PC-9 (cell line): ENCODE data around the gene AUP1. TPM values are rescaled to one million over a fixed set of nuclear protein-coding genes. Genes with fewer than 3 reads are reported as not detected.
A peak's percentile ranks its signal among the peaks of the same experiment; 100 is the strongest.

Experiments used
- BruUV-seq: library from RNA; stranded (reverse); fragments of 400-500 nt; replicated peaks from 2 replicates; lab custom pipeline; 2021; lab: Mats Ljungman, UMichigan
- CTCF ChIA-PET: fragments of 300-600 bp; sonication (Branson Sonifier 250); formaldehyde crosslinking; loops from one replicate; lab custom pipeline; 2022; ENCODE audit warnings: antibody characterized with exemption; lab: Charles Lee
- POLR2A ChIA-PET: fragments of 300-600 bp; sonication (Branson Sonifier 250); formaldehyde crosslinking; loops from one replicate; lab custom pipeline; 2022; ENCODE audit warnings: antibody characterized with exemption; ENCODE audit not compliant: unreplicated experiment; lab: Charles Lee
- DNase-seq, 2 experiments: peaks; one replicate each; pipeline versions ENCODE4 v3.0.0 to v3.0.0-alpha.2; 2015 to 2022; ENCODE audit warnings: mixed read lengths in 1 of 2
- H2AFZ ChIP-seq: fragments of 200-600 bp; sonication (generic); 2 replicates; pipeline ENCODE4 v1.8.1; 2017; ENCODE audit warnings: antibody characterized with exemption
- H3F3A ChIP-seq: fragments of 200-600 bp; sonication (generic); 2 replicates; pipeline ENCODE4 v1.8.1; 2017; ENCODE audit warnings: antibody characterized with exemption, mild to moderate bottlenecking, low read depth; ENCODE audit not compliant: insufficient read depth
- H3K27ac ChIP-seq: fragments of 200-600 bp; sonication (generic); 2 replicates; pipeline ENCODE4 v1.6.1; 2016; ENCODE audit warnings: mixed run types
- H3K27me3 ChIP-seq: fragments of 200-600 bp; sonication (generic); 2 replicates; pipeline ENCODE4 v1.6.1; 2016; ENCODE audit warnings: low read depth, mixed run types; ENCODE audit not compliant: insufficient read depth
- H3K36me3 ChIP-seq: fragments of 200-600 bp; sonication (generic); 2 replicates; pipeline ENCODE4 v1.6.1; 2016; ENCODE audit warnings: low read depth, mixed run types
- H3K4me1 ChIP-seq: fragments of 200-600 bp; sonication (generic); replicated peaks from 2 replicates; pipeline ENCODE4 v1.6.1; 2016; ENCODE audit warnings: mixed run types; ENCODE audit not compliant: insufficient read depth
- H3K4me2 ChIP-seq: fragments of 200-600 bp; sonication (generic); 2 replicates; pipeline ENCODE4 v1.6.1; 2017; ENCODE audit warnings: mixed run types
- H3K4me3 ChIP-seq: fragments of 200-600 bp; sonication (generic); 2 replicates; pipeline ENCODE4 v1.6.1; 2016; ENCODE audit warnings: mixed run types
- H3K79me2 ChIP-seq: fragments of 200-600 bp; sonication (generic); 2 replicates; pipeline ENCODE4 v1.6.1; 2017; ENCODE audit warnings: low read depth, mixed run types
- H3K9me2 ChIP-seq: fragments of 200-600 bp; sonication (generic); 2 replicates; pipeline ENCODE4 v1.8.1; 2017; ENCODE audit warnings: mild to moderate bottlenecking; ENCODE audit not compliant: insufficient read depth
- H3K9me3 ChIP-seq: fragments of 200-600 bp; sonication (generic); 2 replicates; pipeline ENCODE4 v1.8.1; 2016; ENCODE audit warnings: low read depth; ENCODE audit not compliant: insufficient read depth
- H4K20me1 ChIP-seq: fragments of 200-600 bp; sonication (generic); 2 replicates; pipeline ENCODE4 v1.8.1; 2017; ENCODE audit not compliant: insufficient read depth
- EZH2 ChIP-seq: fragments of 200-600 bp; sonication (generic); IDR thresholded peaks from 2 replicates; pipeline ENCODE4 v1.8.0; 2017; ENCODE audit warnings: antibody characterized with exemption, low read depth
- intact Hi-C: fragments of 100-400 bp; cut with micrococcal nuclease; formaldehyde crosslinking; loops from one replicate; pipeline ENCODE4 v1.10.0; 2022; ENCODE audit not compliant: unreplicated experiment
- total RNA-seq: library from RNA; stranded (reverse); gene quantifications from 2 replicates; pipeline ENCODE4 v1.2.3, GENCODE V29; 2021
- TF ChIP-seq, protein P1 (sequence below): fragments of 200-600 bp; sonication (generic); conservative IDR thresholded peaks from 2 replicates; pipeline ENCODE4 v1.6.1; 2017; ENCODE audit warnings: mixed run types, antibody characterized with exemption, mild to moderate bottlenecking, moderate library complexity

Gene AUP1
- total RNA-seq, 1 experiment from 2014 or later = 84.0 TPM

DNA sequence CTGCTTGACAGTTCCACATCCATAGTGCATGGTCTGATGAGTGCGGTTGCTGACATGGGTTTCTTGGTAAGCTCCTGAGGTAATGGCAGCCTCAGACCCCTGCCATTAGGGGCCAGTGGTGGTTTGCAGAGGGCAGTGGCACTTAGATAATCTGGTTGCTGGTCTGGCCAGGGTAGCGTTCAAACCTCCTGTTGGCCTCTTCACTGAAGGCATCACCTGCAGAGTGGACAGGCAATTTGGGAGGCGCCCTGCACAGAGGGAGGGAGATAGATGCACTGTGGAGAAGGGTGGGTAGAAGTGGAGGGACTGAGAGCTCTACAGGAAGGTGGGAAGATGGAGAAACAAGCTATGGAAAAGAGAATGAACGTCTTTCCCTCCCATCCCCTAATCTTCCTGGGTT lies 4.0 kb upstream of the AUP1 start:
- Histone ChIP-seq H3K36me3 (no peaks in the 10 kb centered on the region), H3K4me1 (peaks cover 9% of the 10 kb centered on the region), H3K4me3 (no peak overlapping the region), H3F3A (peaks cover 9% of the 10 kb centered on the region; the same call in 1 of the 2 replicates), H3K27ac (no peak overlapping the region), H3K79me2 (peaks cover 19% of the 10 kb centered on the region), H2AFZ (no peak overlapping the region), H3K9me3 (no peaks in the 10 kb centered on the region), H4K20me1 (peaks cover 1% of the 10 kb centered on the region; the same call in 1 of the 2 replicates), H3K4me2 (no peak overlapping the region), H3K27me3 (no peaks in the 10 kb centered on the region), H3K9me2 (no peaks in the 10 kb centered on the region)
- ChIA-PET POLR2A (no interaction called here), CTCF (no interaction called here)
- DNase-seq = no peak
- no TSS peak for BruUV-seq
- intact Hi-C loops = loop anchor here (5.0 kb wide), 3 partner anchors 54 to 266 kb away; no protein-coding TSS in a partner anchor
- TF ChIP-seq EZH2 = no peak
- TF ChIP-seq, protein P1, sequence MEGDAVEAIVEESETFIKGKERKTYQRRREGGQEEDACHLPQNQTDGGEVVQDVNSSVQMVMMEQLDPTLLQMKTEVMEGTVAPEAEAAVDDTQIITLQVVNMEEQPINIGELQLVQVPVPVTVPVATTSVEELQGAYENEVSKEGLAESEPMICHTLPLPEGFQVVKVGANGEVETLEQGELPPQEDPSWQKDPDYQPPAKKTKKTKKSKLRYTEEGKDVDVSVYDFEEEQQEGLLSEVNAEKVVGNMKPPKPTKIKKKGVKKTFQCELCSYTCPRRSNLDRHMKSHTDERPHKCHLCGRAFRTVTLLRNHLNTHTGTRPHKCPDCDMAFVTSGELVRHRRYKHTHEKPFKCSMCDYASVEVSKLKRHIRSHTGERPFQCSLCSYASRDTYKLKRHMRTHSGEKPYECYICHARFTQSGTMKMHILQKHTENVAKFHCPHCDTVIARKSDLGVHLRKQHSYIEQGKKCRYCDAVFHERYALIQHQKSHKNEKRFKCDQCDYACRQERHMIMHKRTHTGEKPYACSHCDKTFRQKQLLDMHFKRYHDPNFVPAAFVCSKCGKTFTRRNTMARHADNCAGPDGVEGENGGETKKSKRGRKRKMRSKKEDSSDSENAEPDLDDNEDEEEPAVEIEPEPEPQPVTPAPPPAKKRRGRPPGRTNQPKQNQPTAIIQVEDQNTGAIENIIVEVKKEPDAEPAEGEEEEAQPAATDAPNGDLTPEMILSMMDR = no peak

DNA sequence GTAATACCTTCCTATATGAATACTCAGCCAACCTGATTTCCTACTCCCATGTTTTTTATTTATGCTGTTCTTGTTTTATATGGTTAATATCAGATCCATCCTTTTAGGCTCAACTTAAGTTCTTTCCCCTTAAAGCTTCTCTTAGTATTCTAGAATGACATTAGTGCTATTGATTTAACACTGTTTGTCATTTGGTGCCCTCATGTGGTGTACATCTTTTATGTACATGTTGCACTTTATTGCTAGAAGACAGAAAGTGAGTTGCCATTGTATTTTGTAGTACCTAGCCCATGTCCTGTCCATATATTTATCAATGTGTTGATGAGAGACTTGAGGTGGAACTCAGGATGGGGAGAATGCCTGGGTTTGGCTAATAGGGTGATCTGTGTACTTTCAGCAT lies 2.7 kb upstream of the AUP1 start:
- no peaks in the 10 kb centered on the region for H3K9me3 ChIP-seq
- no peaks in the 10 kb centered on the region for H3K27me3 ChIP-seq
- H3K4me2 ChIP-seq = no peak overlapping the region; the same call in 1 of the 2 replicates
- H3K27ac ChIP-seq = no peak overlapping the region
- intact Hi-C loops = loop anchor here (5.0 kb wide), 3 partner anchors 55 to 265 kb away; no protein-coding TSS in a partner anchor
- ChIA-PET POLR2A (interaction anchor here (0.6 kb wide), 1 partner anchor 51 kb away, joined by 3 read pairs; no protein-coding TSS in a partner anchor), CTCF (interaction anchor here (0.8 to 1.2 kb wide), 3 partner anchors 13 to 282 kb away, joined by 3 to 6 read pairs (median 3); no protein-coding TSS in a partner anchor)
- H3K4me1 ChIP-seq = peaks cover 18% of the 10 kb centered on the region
- H3K4me3 ChIP-seq = no peak overlapping the region
- H3K36me3 ChIP-seq = peaks cover 7% of the 10 kb centered on the region; the same call in 1 of the 2 replicates
- peak in 1 of 2 experiments; percentile 62 for DNase-seq
- H3K79me2 ChIP-seq = peaks cover 32% of the 10 kb centered on the region
- no peaks in the 10 kb centered on the region for H3K9me2 ChIP-seq
- H3F3A ChIP-seq = peaks cover 12% of the 10 kb centered on the region; the same call in 1 of the 2 replicates
- TF ChIP-seq, protein P1 = peak; percentile 69
- no peak for TF ChIP-seq EZH2
- BruUV-seq = no TSS peak
- peaks cover 9% of the 10 kb centered on the region; the same call in 1 of the 2 replicates for H4K20me1 ChIP-seq
- H2AFZ ChIP-seq = no peak overlapping the region

DNA sequence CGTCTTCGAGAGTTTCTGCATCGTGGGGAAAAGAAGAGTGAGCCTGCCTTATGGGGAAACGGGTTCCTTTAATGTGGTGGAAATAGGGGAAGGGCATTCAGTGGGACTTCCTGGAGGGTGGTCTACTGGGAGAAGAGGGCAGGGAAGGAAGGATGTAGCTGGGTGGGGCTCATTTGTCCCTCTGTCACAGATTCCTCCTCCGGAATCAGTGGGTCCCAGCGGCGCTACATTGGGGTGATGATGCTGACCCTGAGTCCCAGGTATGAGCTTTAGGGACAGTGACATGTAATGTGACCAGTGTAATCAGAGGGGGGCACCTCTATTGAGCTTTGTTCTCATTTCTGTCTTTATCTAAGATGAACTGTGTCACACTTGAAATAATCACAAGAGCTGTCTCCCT lies 2.2 kb upstream of the AUP1 start:
- Histone ChIP-seq H3K36me3 (peaks cover 13% of the 10 kb centered on the region), H3K4me3 (no peak overlapping the region), H3K79me2 (peaks cover 37% of the 10 kb centered on the region), H3K9me2 (no peaks in the 10 kb centered on the region), H3K27me3 (no peaks in the 10 kb centered on the region), H2AFZ (no peak overlapping the region), H3F3A (peaks cover 12% of the 10 kb centered on the region; the same call in 1 of the 2 replicates), H3K4me2 (peak overlapping the region; percentile 84; the same call in 1 of the 2 replicates), H3K4me1 (peaks cover 18% of the 10 kb centered on the region), H4K20me1 (peaks cover 9% of the 10 kb centered on the region; the same call in 1 of the 2 replicates), H3K9me3 (no peaks in the 10 kb centered on the region), H3K27ac (no peak overlapping the region)
- CTCF ChIA-PET = interaction anchor here (0.8 to 1.2 kb wide), 3 partner anchors 13 to 282 kb away, joined by 3 to 6 read pairs (median 3); no protein-coding TSS in a partner anchor
- BruUV-seq = no TSS peak
- intact Hi-C loops = loop anchor here (5.0 kb wide), 3 partner anchors 56 to 264 kb away; no protein-coding TSS in a partner anchor
- no peak for TF ChIP-seq EZH2
- TF ChIP-seq, protein P1 = no peak
- no peak for DNase-seq
- POLR2A ChIA-PET = interaction anchor here (0.6 kb wide), 1 partner anchor 50 kb away, joined by 3 read pairs; no protein-coding TSS in a partner anchor
